Thymus (tissue), 11 donors: ENCODE data around the gene NRG3. TPM values are rescaled to one million over a fixed set of nuclear protein-coding genes. Genes with fewer than 3 reads are reported as not detected.

Experiments
- DNase-seq, 9 donors: peaks; one replicate each; pipeline ENCODE4 v3.0.0-alpha.2; 2013; ENCODE audit warnings: low spot score in 9 of 9, low read depth in 6 of 9, missing footprints in 1 of 9
- H3K27ac ChIP-seq, 2 donors: one replicate each; pipeline ENCODE4 v1.5.1; 2013; ENCODE audit warnings: control low read depth in 1 of 2, low read depth in 1 of 2, low read length in 1 of 2, mild to moderate bottlenecking in 1 of 2, moderate library complexity in 1 of 2
- H3K27me3 ChIP-seq, 2 donors: one replicate each; pipeline ENCODE4 v1.5.1; 2013; ENCODE audit warnings: low read length in 1 of 2; ENCODE audit not compliant: control insufficient read depth in 2 of 2, insufficient read depth in 1 of 2
- H3K36me3 ChIP-seq, 2 donors: one replicate each; pipeline ENCODE4 v1.5.1; 2013; ENCODE audit warnings: low read length in 1 of 2, mild to moderate bottlenecking in 1 of 2, moderate library complexity in 1 of 2; ENCODE audit not compliant: control insufficient read depth in 2 of 2, insufficient read depth in 2 of 2
- H3K4me1 ChIP-seq, 2 donors: one replicate each; pipeline ENCODE4 v1.5.1; 2013; ENCODE audit warnings: low read length in 2 of 2; ENCODE audit not compliant: control insufficient read depth in 2 of 2, insufficient read depth in 2 of 2
- H3K4me3 ChIP-seq, 2 donors: one replicate each; pipeline ENCODE4 v1.5.1; 2013; ENCODE audit warnings: low read length in 2 of 2, control low read depth in 1 of 2, mild to moderate bottlenecking in 1 of 2
- H3K9me3 ChIP-seq, 2 donors: one replicate each; pipeline ENCODE4 v1.5.1; 2013; ENCODE audit warnings: low read length in 1 of 2, mild to moderate bottlenecking in 1 of 2; ENCODE audit not compliant: control insufficient read depth in 2 of 2, insufficient read depth in 1 of 2
- WGBS: extraction: QIAGEN DNeasy Blood & Tissue Kit; methylation state at CpG from one replicate; pipeline ENCODE4 v1.1.7; 2013; 5-methylcytosine and 5-hydroxymethylcytosine counted together
- polyA plus RNA-seq: library from polyadenylated mRNA; stranded (reverse); fragments of 200-250 nt; gene quantifications from one replicate; pipeline ENCODE4 v1.2.3, GENCODE V29; 2013
- total RNA-seq: library from RNA; stranded (reverse); fragments of 120-200 nt; gene quantifications from one replicate; pipeline ENCODE4 v1.2.4, GENCODE V29; 2013
- donor health status: healthy.

NRG3 gene
- total and polyA plus RNA-seq, 2 donors, result 0.09 TPM; not detected in 1

GRCh38 chr10:82245157-82245556 is 370.2 kb downstream of the NRG3 start:
- Histone ChIP-seq H3K9me3 (no peaks in the 10 kb centered on the region), H3K36me3 (no peaks in the 10 kb centered on the region)
- WGBS, result 84% methylated on average over 2 of the region's 2 CpGs

GRCh38 chr10:82245906-82246560 is 371.0 kb downstream of the NRG3 start:
- Histone ChIP-seq H3K4me1 (no peaks in the 10 kb centered on the region), H3K9me3 (no peaks in the 10 kb centered on the region), H3K4me3 (no peak overlapping the region), H3K36me3 (no peaks in the 10 kb centered on the region), H3K27me3 (no peaks in the 10 kb centered on the region), H3K27ac (no peak overlapping the region)
- WGBS, result 75% methylated on average over 4 of the region's 4 CpGs
- DNase-seq, result no peak

More at GRCh38 chr10:82245157-82245556, 370.2 kb downstream of the NRG3 start:
- DNase-seq, result no peak
- Histone ChIP-seq H3K4me3 (no peak overlapping the region), H3K4me1 (no peaks in the 10 kb centered on the region), H3K27me3 (no peaks in the 10 kb centered on the region), H3K27ac (no peak overlapping the region)

- Histone ChIP-seq H3K4me1 (no peaks in the 10 kb centered on the region), H3K36me3 (no peaks in the 10 kb centered on the region), H3K27ac (no peak overlapping the region), H3K4me3 (no peak overlapping the region), H3K9me3 (no peaks in the 10 kb centered on the region), H3K27me3 (no peaks in the 10 kb centered on the region)
- WGBS, result 53% methylated on average over 1 of the region's 1 CpG
- no peak for DNase-seq
Measured at GRCh38 chr10:82249141-82249540, 374.1 kb downstream of the NRG3 start.

- H3K27me3 ChIP-seq, result no peaks in the 10 kb centered on the region
- no peak overlapping the region for H3K4me3 ChIP-seq
- WGBS, result 71% methylated on average over 8 of the region's 8 CpGs
- DNase-seq, result no peak
- no peaks in the 10 kb centered on the region for H3K4me1 ChIP-seq
- H3K36me3 ChIP-seq, result no peaks in the 10 kb centered on the region
- no peaks in the 10 kb centered on the region for H3K9me3 ChIP-seq
- H3K27ac ChIP-seq, result no peak overlapping the region
Measured at GRCh38 chr10:82251222-82251906, 376.4 kb downstream of the NRG3 start.

GRCh38 chr10:82252081-82252480 is 377.1 kb downstream of the NRG3 start:
- H3K27ac ChIP-seq, result no peak overlapping the region

GRCh38 chr10:82254237-82254636 is 379.2 kb downstream of the NRG3 start:
- Histone ChIP-seq H3K9me3 (no peaks in the 10 kb centered on the region), H3K4me1 (no peaks in the 10 kb centered on the region), H3K36me3 (no peaks in the 10 kb centered on the region), H3K27ac (no peak overlapping the region), H3K27me3 (no peaks in the 10 kb centered on the region), H3K4me3 (no peak overlapping the region)
- 46% methylated on average over 1 of the region's 1 CpG for WGBS
- no peak for DNase-seq

More at GRCh38 chr10:82252081-82252480, 377.1 kb downstream of the NRG3 start:
- Histone ChIP-seq H3K27me3 (no peaks in the 10 kb centered on the region), H3K36me3 (no peaks in the 10 kb centered on the region), H3K4me1 (no peaks in the 10 kb centered on the region), H3K9me3 (no peaks in the 10 kb centered on the region), H3K4me3 (no peak overlapping the region)
- 77% methylated on average over 1 of the region's 1 CpG for WGBS
- DNase-seq, result no peak

GRCh38 chr10:82256275-82256674 is 381.3 kb downstream of the NRG3 start:
- no peaks in the 10 kb centered on the region for H3K4me1 ChIP-seq
- no peaks in the 10 kb centered on the region for H3K27me3 ChIP-seq
- no peaks in the 10 kb centered on the region for H3K9me3 ChIP-seq
- DNase-seq, result no peak
- WGBS, result 84% methylated on average over 3 of the region's 3 CpGs
- H3K36me3 ChIP-seq, result no peaks in the 10 kb centered on the region
- no peak overlapping the region for H3K4me3 ChIP-seq
- H3K27ac ChIP-seq, result no peak overlapping the region

GRCh38 chr10:82266438-82266837 is 391.4 kb downstream of the NRG3 start:
- Histone ChIP-seq H3K27me3 (no peaks in the 10 kb centered on the region), H3K9me3 (no peaks in the 10 kb centered on the region), H3K36me3 (no peaks in the 10 kb centered on the region), H3K4me1 (no peaks in the 10 kb centered on the region), H3K4me3 (no peak overlapping the region), H3K27ac (no peak overlapping the region)
- WGBS, result 71% methylated on average over 1 of the region's 1 CpG
- DNase-seq, result no peak

- WGBS, result 93% methylated on average over 2 of the region's 2 CpGs
- Histone ChIP-seq H3K36me3 (no peaks in the 10 kb centered on the region), H3K4me1 (no peaks in the 10 kb centered on the region), H3K9me3 (no peaks in the 10 kb centered on the region), H3K27ac (no peak overlapping the region), H3K27me3 (no peaks in the 10 kb centered on the region), H3K4me3 (no peak overlapping the region)
- no peak for DNase-seq
Measured at GRCh38 chr10:82267014-82267413, 392.0 kb downstream of the NRG3 start.
